HepG2 (cell line): ENCODE measurements around the gene NDRG3. TPM values are rescaled to one million over a fixed set of nuclear protein-coding genes. Genes with fewer than 3 reads are reported as not detected.

Source experiments
- ATAC-seq: fragments of 200-7000 bp; cut with Tn5 transposase; 3 replicates; pipeline ENCODE4 v1.9.1; 2020; ENCODE audit warnings: mild to moderate bottlenecking, moderate library complexity
- BruUV-seq: library from RNA; stranded (reverse); fragments of 400-500 nt; replicated peaks from 2 replicates; lab custom pipeline; 2021; lab: Mats Ljungman, UMichigan
- CTCF ChIA-PET: fragments of 300-600 bp; formaldehyde crosslinking; extraction: SDS; loops from one replicate; lab custom pipeline; 2021; ENCODE audit warnings: low total read pairs, inconsistent platforms, low intra/inter-chr PET ratio; lab: Yijun Ruan, JAX
- POLR2A ChIA-PET: fragments of 350-600 bp; sonication (Branson Sonifier 250); formaldehyde crosslinking; loops from one replicate; lab custom pipeline; 2020; ENCODE audit warnings: antibody characterized with exemption, inconsistent platforms; lab: Yijun Ruan, JAX
- DNase-seq: peaks from one replicate; pipeline ENCODE4 v3.0.0-alpha.2; 2015; ENCODE audit warnings: low spot score
- FAIRE-seq: peaks from 3 replicates; lab custom pipeline; 2011; peaks lifted over from hg19 to GRCh38; lab: Jason Lieb, UNC
- H2AFZ ChIP-seq: one replicate; pipeline ENCODE4 v1.6.1; 2011; ENCODE audit warnings: low read length, inconsistent platforms
- H3K27ac ChIP-seq: fragments of 300-600 bp; 3 replicates; pipeline ENCODE4 v1.8.0; 2011; ENCODE audit warnings: mixed run types, mild to moderate bottlenecking, mixed read lengths, low read length, inconsistent platforms; ENCODE audit not compliant: insufficient read depth; ENCODE audit errors: extremely low read length
- H3K27me3 ChIP-seq, 2 experiments: fragments of 200-600 bp in 1 of 2; 2 replicates in 1 of 2; 3 replicates in 1 of 2; pipeline versions ENCODE4 v1.6.0 to v1.8.0; 2011; ENCODE audit warnings: low read length in 2 of 2, mild to moderate bottlenecking in 2 of 2, moderate library complexity in 2 of 2, inconsistent platforms in 1 of 2; ENCODE audit not compliant: insufficient read depth in 2 of 2, control insufficient read depth in 1 of 2
- H3K36me3 ChIP-seq, 2 experiments: fragments of 200-600 bp in 1 of 2; replicated peaks in 1 of 2; 2 replicates in 1 of 2; 3 replicates in 1 of 2; pipeline versions ENCODE4 v1.5.1 to v1.8.0; 2011; ENCODE audit warnings: low read length in 2 of 2, inconsistent platforms in 1 of 2; ENCODE audit not compliant: insufficient read depth in 2 of 2, control insufficient read depth in 1 of 2
- H3K4me1 ChIP-seq: 2 replicates; pipeline ENCODE4 v1.5.1; 2012; ENCODE audit warnings: low read length, inconsistent platforms; ENCODE audit not compliant: insufficient read depth
- H3K4me2 ChIP-seq: 2 replicates; pipeline ENCODE4 v1.6.0; 2011; ENCODE audit warnings: low read depth, low read length, inconsistent platforms
- H3K4me3 ChIP-seq, 3 experiments: fragments of 200-600 bp in 1 of 3; sonication (generic), shearing (Covaris generic) in 1 of 3; replicated peaks in 1 of 3; 2 replicates each; pipeline ENCODE4 v1.5.1; 2011 to 2016; ENCODE audit warnings: low read length in 3 of 3, inconsistent platforms in 2 of 3, low read depth in 2 of 3, mild to moderate bottlenecking in 2 of 3, control low read depth in 1 of 3, mixed read lengths in 1 of 3; ENCODE audit not compliant: insufficient read depth in 1 of 3
- H3K79me2 ChIP-seq: one replicate; pipeline ENCODE4 v1.6.1; 2011; ENCODE audit warnings: low read length, inconsistent platforms; ENCODE audit not compliant: insufficient read depth
- H3K9ac ChIP-seq: 2 replicates; pipeline ENCODE4 v1.6.0; 2011; ENCODE audit warnings: mild to moderate bottlenecking, low read depth, low read length, inconsistent platforms; ENCODE audit not compliant: insufficient read depth
- H3K9me3 ChIP-seq: 2 replicates; pipeline ENCODE4 v1.5.1; 2012; ENCODE audit warnings: mild to moderate bottlenecking, low read length
- H4K20me1 ChIP-seq: 2 replicates; pipeline ENCODE4 v1.6.0; 2011; ENCODE audit warnings: inconsistent platforms, mild to moderate bottlenecking, low read length, moderate library complexity; ENCODE audit not compliant: insufficient read depth
- ATF5 ChIP-seq: sonication (generic); formaldehyde crosslinking; IDR thresholded peaks from 2 replicates; pipeline ENCODE4 v1.4.0; 2020; ENCODE audit warnings: mild to moderate bottlenecking, low read depth, missing genetic modification reagents
- ATF7 ChIP-seq, 2 experiments: fragments of 450-650 bp in 1 of 2; sonication (generic) in 1 of 2; formaldehyde crosslinking in 1 of 2; IDR thresholded peaks; 2 replicates each; pipeline versions ENCODE4 v1.4.0 to v1.6.1; 2016 to 2020; ENCODE audit warnings: antibody characterized with exemption in 1 of 2, mild to moderate bottlenecking in 1 of 2, missing genetic modification reagents in 1 of 2
- FOXA1 ChIP-seq, 2 experiments: fragments of 450-650 bp in 1 of 2; sonication (generic) in 1 of 2; formaldehyde crosslinking in 1 of 2; IDR thresholded peaks; 2 replicates each; pipeline versions ENCODE4 v1.4.0 to v1.6.1; 2016 to 2020; ENCODE audit warnings: missing genetic modification reagents in 1 of 2
- MAFK ChIP-seq, 2 experiments: IDR thresholded peaks in 1 of 2; conservative IDR thresholded peaks in 1 of 2; 2 replicates each; pipeline ENCODE4 v1.6.1; 2011; ENCODE audit warnings: improper control_type of control experiment in 2 of 2, low read length in 2 of 2
- MAZ ChIP-seq, 2 experiments: sonication (generic) in 1 of 2; formaldehyde crosslinking in 1 of 2; IDR thresholded peaks; 2 replicates each; pipeline versions ENCODE4 v1.5.0 to v1.6.1; 2012 to 2020; ENCODE audit warnings: low read depth in 2 of 2, mild to moderate bottlenecking in 2 of 2, borderline replicate concordance in 1 of 2, improper control_type of control experiment in 1 of 2, low read length in 1 of 2, missing genetic modification reagents in 1 of 2, moderate library complexity in 1 of 2
- ZNF550 ChIP-seq: sonication (generic); formaldehyde crosslinking; IDR thresholded peaks from 2 replicates; pipeline ENCODE4 v1.4.0; 2020; ENCODE audit warnings: mild to moderate bottlenecking, missing genetic modification reagents, borderline replicate concordance
- WGBS: methylation state at CpG from one replicate; pipeline ENCODE4 v1.1.6; 2017; ENCODE audit warnings: low lambda C conversion rate; 5-methylcytosine and 5-hydroxymethylcytosine counted together
- in situ Hi-C: cut with HindIII; loops from 2 replicates; pipeline ENCODE4 v1.10.0; 2017; ENCODE audit warnings: low pct_unique_long_range_greater_than_20kb; ENCODE audit not compliant: extremely low pct_ligation_motif_present
- intact Hi-C: fragments of 100-400 bp; cut with micrococcal nuclease; formaldehyde crosslinking; loops from one replicate; pipeline ENCODE4 v1.10.0; 2022; ENCODE audit not compliant: unreplicated experiment
- polyA plus RNA-seq, 8 experiments: library from polyadenylated mRNA; depleted of rRNA in 3 of 8; stranded (reverse) in 7 of 8; unstranded in 1 of 8; fragments of >200 nt; fragmentation: Illumina TruSeq in 4 of 8; extraction: Trizol in 4 of 8; gene quantifications; 2 replicates each; pipeline versions ENCODE4 v1.2.1 to v1.2.3, GENCODE V29; 2011 to 2016; ENCODE audit warnings: low read depth in 4 of 8, missing spikeins in 1 of 8, mixed read lengths in 1 of 8; ENCODE audit not compliant: insufficient read depth in 1 of 8
- total RNA-seq, 5 experiments: library from RNA; depleted of rRNA; stranded (reverse); fragments of >200 nt; fragmentation: Illumina TruSeq; extraction: Trizol; gene quantifications; 2 replicates each; pipeline ENCODE4 v1.2.3, GENCODE V29; 2016; ENCODE audit warnings: low read depth in 1 of 5

NDRG3 gene
- total and polyA plus RNA-seq, 2 of the 13 experiments (the other 11 are each of a cell fraction or from before 2014, with no cell fraction given) = 36.0 to 40.5 TPM

- BruUV-seq = no TSS peak
These were observed 24.8 kb upstream of the NDRG3 start for GRCh38 chr20:36770680-36771079.

GRCh38 chr20:36768768-36769430 is 23.0 kb upstream of the NDRG3 start:
- H3K4me1 ChIP-seq = peaks cover 32% of the 10 kb centered on the region
- WGBS = 95% methylated on average over 5 of the region's 5 CpGs
- H3K27me3 ChIP-seq = no peaks in the 10 kb centered on the region; a peak in 1 of 5 replicates
- H3K4me3 ChIP-seq = no peak overlapping the region
- no peaks in the 10 kb centered on the region for H3K9me3 ChIP-seq
- H3K36me3 ChIP-seq = peaks cover 5 to 9% of the 10 kb centered on the region in 2 experiments; a peak in 4 of 5 replicates
- DNase-seq (no peak), ATAC-seq (no peak)
- H3K9ac ChIP-seq = no peak overlapping the region
- in situ Hi-C loops (no loop called here), intact Hi-C loops (no loop called here)
- peaks cover 10% of the 10 kb centered on the region for H3K79me2 ChIP-seq
- CTCF ChIA-PET = no interaction called here
- POLR2A ChIA-PET = interaction anchor here (1.0 kb wide), 1 partner anchor 104 kb away, joined by 3 read pairs; no protein-coding TSS in a partner anchor
- no TSS peak for BruUV-seq
- no peak overlapping the region for H2AFZ ChIP-seq
- TF ChIP-seq ATF7 (IDR thresholded peaks at IDR 0.05) (peak; percentile 57), ATF7 (CRISPR knock-in tag; IDR thresholded peaks at IDR 0.05) (no peak), ATF5 (CRISPR knock-in tag) (no peak), MAZ (IDR thresholded peaks at IDR 0.05; ENCODE audit: borderline replicate concordance, low read depth, low read length) (no peak), MAZ (CRISPR knock-in tag; IDR thresholded peaks at IDR 0.05; ENCODE audit: low read depth) (no peak), MAFK (conservative IDR thresholded peaks at IDR 0.05 in 1 of 2, IDR thresholded peaks at IDR 0.05 in 1 of 2; ENCODE audit: low read length in 2 of 2) (no peak)
- TF ChIP-seq, all 625 proteins: peak for 1
- FAIRE-seq = no peak
- Histone ChIP-seq H3K27ac (no peak overlapping the region), H4K20me1 (no peaks in the 10 kb centered on the region), H3K4me2 (no peak overlapping the region)

More at GRCh38 chr20:36770680-36771079, 24.8 kb upstream of the NDRG3 start:
- in situ Hi-C loops (no loop called here), intact Hi-C loops (no loop called here)
- no peaks in the 10 kb centered on the region for H4K20me1 ChIP-seq
- H3K4me1 ChIP-seq = peaks cover 40% of the 10 kb centered on the region
- DNase-seq = no peak
- 0 out of 2 replicates have a peak overlapping the region, but pooled peaks have one; percentile 0 for H3K9ac ChIP-seq
- peaks cover 10% of the 10 kb centered on the region for H3K79me2 ChIP-seq
- H3K27me3 ChIP-seq = no peaks in the 10 kb centered on the region; a peak in 1 of 5 replicates
- H3K27ac ChIP-seq = no peak overlapping the region
- CTCF ChIA-PET = no interaction called here
- H3K4me3 ChIP-seq = no peak overlapping the region
- no peak overlapping the region for H3K4me2 ChIP-seq
- POLR2A ChIA-PET = no interaction called here
- no peak for ATAC-seq
- 97% methylated on average over 7 of the region's 7 CpGs for WGBS
- TF ChIP-seq ZNF550 (CRISPR knock-in tag) (no peak), FOXA1 (IDR thresholded peaks at IDR 0.05) (no peak), FOXA1 (CRISPR knock-in tag; IDR thresholded peaks at IDR 0.05) (0 out of 2 replicates have a peak, but pooled peaks have one; percentile 14)
- H3K9me3 ChIP-seq = no peaks in the 10 kb centered on the region
- no peak overlapping the region for H2AFZ ChIP-seq
- H3K36me3 ChIP-seq = peaks cover 5 to 9% of the 10 kb centered on the region in 2 experiments; a peak in 4 of 5 replicates
- no peak for FAIRE-seq
